HL-60 (cell line): ENCODE data around the gene LAMA2.

Experiments
- DNase-seq, 2 experiments: peaks; one replicate each; pipeline ENCODE4 v3.0.0-alpha.2; 2010 to 2020; ENCODE audit warnings: low read depth in 1 of 2, low spot score in 1 of 2
- H3K27ac ChIP-seq: fragments of 250-450 bp; sonication (Bioruptor Pico); replicated peaks from 2 replicates; pipeline ENCODE4 v1.5.1; 2020; ENCODE audit warnings: mild to moderate bottlenecking, moderate library complexity
- H3K27me3 ChIP-seq: fragments of 250-450 bp; sonication (Bioruptor Pico); 2 replicates; pipeline ENCODE4 v1.5.1; 2021; ENCODE audit warnings: mild to moderate bottlenecking, moderate library complexity; ENCODE audit not compliant: insufficient read depth, poor library complexity, severe bottlenecking
- H3K4me3 ChIP-seq: replicated peaks from 2 replicates; pipeline ENCODE4 v1.5.1; 2011; ENCODE audit warnings: mild to moderate bottlenecking, control low read depth, low read length; ENCODE audit not compliant: insufficient read depth
- CTCF ChIP-seq: IDR thresholded peaks from one replicate; pipeline ENCODE4 v1.5.1; 2011; ENCODE audit warnings: low read length, control low read depth, inconsistent platforms; ENCODE audit not compliant: insufficient read depth
- GABPA ChIP-seq: IDR thresholded peaks from 2 replicates; pipeline ENCODE4 v1.6.1; 2012; ENCODE audit warnings: low read depth
- POLR2AphosphoS5 ChIP-seq: IDR thresholded peaks from 2 replicates; pipeline ENCODE4 v1.6.1; 2012; ENCODE audit warnings: low read depth
- REST ChIP-seq: IDR thresholded peaks from 2 replicates; pipeline ENCODE4 v1.6.1; 2012; ENCODE audit warnings: low read depth; ENCODE audit not compliant: insufficient replicate concordance
- SPI1 ChIP-seq: IDR thresholded peaks from 2 replicates; pipeline ENCODE4 v1.6.1; 2012; ENCODE audit warnings: low read depth, mild to moderate bottlenecking, borderline replicate concordance

Gene LAMA2

GRCh38 chr6:129269891-129270290 lies 387.0 kb downstream of the LAMA2 start:
- DNase-seq = no peak
- H3K27ac ChIP-seq = no peak overlapping the region
- no peak overlapping the region for H3K4me3 ChIP-seq
- no peaks in the 10 kb centered on the region for H3K27me3 ChIP-seq
- TF ChIP-seq GABPA (no peak), POLR2AphosphoS5 (no peak), SPI1 (no peak), REST (no peak), CTCF (no peak)

GRCh38 chr6:129270450-129270849 lies 387.5 kb downstream of the LAMA2 start:
- DNase-seq = no peak
- Histone ChIP-seq H3K27me3 (no peaks in the 10 kb centered on the region), H3K4me3 (no peak overlapping the region), H3K27ac (no peak overlapping the region)
- TF ChIP-seq REST (no peak), CTCF (no peak), GABPA (no peak), POLR2AphosphoS5 (no peak), SPI1 (no peak)

- DNase-seq = no peak
- Histone ChIP-seq H3K27me3 (no peaks in the 10 kb centered on the region), H3K27ac (no peak overlapping the region), H3K4me3 (no peak overlapping the region)
- no peak for TF ChIP-seq CTCF
- no peak for TF ChIP-seq POLR2AphosphoS5
- TF ChIP-seq REST = no peak
- TF ChIP-seq SPI1 = no peak
- TF ChIP-seq GABPA = no peak
Measured at GRCh38 chr6:129273161-129273560, 390.2 kb downstream of the LAMA2 start.
